Measurements from ENCODE around the gene HNF1A. TPM values are rescaled to one million over a fixed set of nuclear protein-coding genes. Genes with fewer than 3 reads are reported as not detected.
A peak's percentile ranks its signal among the peaks of the same experiment; 100 is the strongest.

Gene HNF1A
- total RNA-seq, 1 experiment from 2014 or later: not detected

DNA sequence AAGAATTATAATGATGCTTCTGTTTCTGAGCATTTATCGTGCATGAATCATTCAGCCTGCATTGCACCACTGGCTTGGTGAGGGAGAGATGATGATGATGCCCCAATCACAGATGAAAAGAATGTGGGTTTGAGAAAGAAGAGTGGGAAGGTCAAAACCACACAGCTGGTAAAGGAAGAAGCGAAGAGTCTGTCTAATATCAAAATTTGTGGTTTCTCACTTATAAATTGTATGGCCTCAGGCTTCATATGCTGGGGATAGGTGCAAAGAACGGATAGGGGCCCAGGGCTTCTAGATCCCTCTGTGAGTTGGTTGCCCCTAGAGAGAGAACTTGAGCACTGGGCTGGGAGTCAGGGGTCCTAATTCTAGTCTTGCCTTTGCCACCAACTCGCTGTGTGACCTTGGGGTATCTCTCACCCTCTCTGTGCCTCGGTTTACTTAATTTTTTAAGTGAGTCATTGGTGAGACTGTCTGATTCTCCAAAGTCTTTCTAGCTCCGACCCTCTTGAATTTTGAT lies 58.5 kb downstream of the HNF1A start (continued):
- TF ChIP-seq, protein P1, sequence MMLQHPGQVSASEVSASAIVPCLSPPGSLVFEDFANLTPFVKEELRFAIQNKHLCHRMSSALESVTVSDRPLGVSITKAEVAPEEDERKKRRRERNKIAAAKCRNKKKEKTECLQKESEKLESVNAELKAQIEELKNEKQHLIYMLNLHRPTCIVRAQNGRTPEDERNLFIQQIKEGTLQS (IDR thresholded peaks at IDR 0.05): no peak
- TF ChIP-seq SP1 (IDR thresholded peaks at IDR 0.05; ENCODE audit: low read depth): no peak
- no peak for TF ChIP-seq ELF1 (IDR thresholded peaks at IDR 0.05; ENCODE audit: borderline replicate concordance, low read depth)

DNA sequence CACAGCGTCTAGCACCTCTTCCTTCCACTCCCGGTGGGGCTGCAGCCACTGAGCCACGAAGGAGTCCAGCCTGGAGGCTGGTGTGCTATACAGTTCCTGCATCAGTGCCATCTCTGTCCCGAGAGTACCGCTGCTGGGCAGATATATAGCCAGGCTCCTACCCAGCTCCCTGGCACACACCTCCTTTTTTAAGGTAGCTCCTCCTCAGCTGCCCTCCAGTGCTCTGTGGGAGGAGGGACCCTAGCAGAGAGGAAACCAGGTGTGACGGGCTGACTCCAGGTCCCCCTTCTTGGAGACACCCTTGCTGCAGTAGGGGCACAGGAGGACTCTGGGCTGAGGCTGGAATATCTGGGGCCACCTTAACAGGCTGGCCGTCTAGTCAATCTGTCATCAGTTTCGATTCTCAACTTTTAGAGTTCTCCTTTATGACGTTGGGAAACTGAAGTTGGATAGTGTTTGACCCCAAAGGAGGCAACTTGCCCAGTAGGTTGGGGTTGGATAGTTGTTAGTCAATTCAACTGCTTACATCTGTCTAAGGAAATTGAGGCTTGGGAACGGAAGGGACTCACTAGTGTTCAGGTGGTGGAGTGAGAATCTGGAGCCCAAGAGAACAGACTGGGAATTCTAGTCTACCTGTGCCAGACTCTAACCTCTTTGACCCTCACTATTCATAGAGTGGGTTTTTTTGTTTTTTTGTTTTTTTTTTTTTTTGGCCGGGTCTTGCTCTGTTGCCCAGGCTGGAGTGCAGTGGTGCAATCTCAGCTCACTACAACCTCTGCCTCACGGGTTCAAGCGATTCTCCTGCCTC lies 60.7 kb downstream of the HNF1A start, which contains the start of gene OASL:
OASL (minus strand) TSS at position 386 of the 808 bp plus-strand sequence; CDS start at position 111, 275 bp downstream.
- Histone ChIP-seq H3K4me3 (replicated peaks in 1 of 2; ENCODE audit: low read depth in 1 of 2, low read length in 2 of 2) (peak within 1 kb of the TSS; percentile 57 to 75), H3K27ac (ENCODE audit: low read depth, low read length) (no peak within 1 kb of the TSS), H3K79me2 (ENCODE audit: insufficient read depth, low read length) (no peaks in the 10 kb centered on the region), H3K9ac (ENCODE audit: low read length) (peak within 1 kb of the TSS; percentile 51), H3K4me2 (ENCODE audit: low read length) (peak within 1 kb of the TSS; percentile 97), H3K27me3 (ENCODE audit: insufficient read depth, low read length) (peaks cover 3% of the 10 kb centered on the region; the same call in 1 of the 2 replicates), H2AFZ (ENCODE audit: low read depth, low read length, poor library complexity, severe bottlenecking) (peak within 1 kb of the TSS; percentile 95), H3K9me2 (ENCODE audit: insufficient read depth) (no peaks in the 10 kb centered on the region), H3K9me3 (ENCODE audit: control insufficient read depth in 1 of 2, insufficient read depth in 1 of 2, low read depth in 1 of 2, low read length in 2 of 2) (no peaks in the 10 kb centered on the region), H3K4me1 (ENCODE audit: control insufficient read depth in 1 of 2, insufficient read depth in 2 of 2, low read length in 2 of 2) (peaks cover 14 to 50% of the 10 kb centered on the region in 2 experiments), H3K36me3 (ENCODE audit: control insufficient read depth in 1 of 2, insufficient read depth in 2 of 2, low read length in 2 of 2) (no peaks in the 10 kb centered on the region), H4K20me1 (ENCODE audit: insufficient read depth) (no peaks in the 10 kb centered on the region)
- RAD21 ChIA-PET (ENCODE audit: low non-redundant PET in 1 of 2, low total read pairs in 2 of 2, uncharacterized antibody in 2 of 2, unreplicated experiment in 2 of 2): no interaction called here
- POLR2A ChIA-PET: interaction anchor here (1.0 to 1.1 kb wide), 3 partner anchors 9 to 748 kb away, joined by 3 to 5 read pairs (median 3); partner anchors contain the start of gene RNU4-2
- no peak for DNase-seq (ENCODE audit: low read depth, low spot score)
- peak; percentile 93 for ATAC-seq
- no TSS peak for BruUV-seq (replicated peaks)
- peak; percentile 82 for TF ChIP-seq SP1 (IDR thresholded peaks at IDR 0.05; ENCODE audit: low read depth)
- no peak for TF ChIP-seq ZFX (IDR thresholded peaks at IDR 0.05)
- TF ChIP-seq, protein P2, sequence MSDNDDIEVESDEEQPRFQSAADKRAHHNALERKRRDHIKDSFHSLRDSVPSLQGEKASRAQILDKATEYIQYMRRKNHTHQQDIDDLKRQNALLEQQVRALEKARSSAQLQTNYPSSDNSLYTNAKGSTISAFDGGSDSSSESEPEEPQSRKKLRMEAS (IDR thresholded peaks at IDR 0.05): 0 out of 2 replicates have a peak, but pooled peaks have one; percentile 24
- peak; percentile 82 for TF ChIP-seq POLR2A (IDR thresholded peaks at IDR 0.05; ENCODE audit: borderline replicate concordance, extremely low read depth, insufficient read depth, insufficient read length)
- TF ChIP-seq EGR1 (IDR thresholded peaks at IDR 0.05; ENCODE audit: low read depth): no peak
- no peak; the same call in 1 of the 2 replicates for TF ChIP-seq CBX3 (IDR thresholded peaks at IDR 0.05; ENCODE audit: low read depth)
- TF ChIP-seq EZH2phosphoT487 (IDR thresholded peaks at IDR 0.05; ENCODE audit: borderline replicate concordance): no peak
- TF ChIP-seq POLR2AphosphoS5 (IDR thresholded peaks at IDR 0.05; ENCODE audit: low read depth, low read length): peak; percentile 85
- peak; percentile 29; the same call in 1 of the 2 replicates for TF ChIP-seq JUND (IDR thresholded peaks at IDR 0.05)
- TF ChIP-seq FOSL1 (IDR thresholded peaks at IDR 0.05; ENCODE audit: low read depth): no peak
- CTCF ChIA-PET: no interaction called here
- intact Hi-C loops (cut with micrococcal nuclease): no loop called here
